Neural progenitor cell (in vitro differentiated cells): Measurements from ENCODE around the gene SMAD6. TPM values are rescaled to one million over a fixed set of nuclear protein-coding genes. Genes with fewer than 3 reads are reported as not detected.

Experiments
- DNase-seq: peaks from one replicate; pipeline ENCODE4 v3.0.0-alpha.2; 2016; ENCODE audit warnings: low spot score
- H2AFZ ChIP-seq: fragments of 200-600 bp; sonication (generic); replicated peaks from 2 replicates; pipeline ENCODE4 v1.6.1; 2016; ENCODE audit warnings: antibody characterized with exemption
- H3F3A ChIP-seq: fragments of 200-600 bp; sonication (generic); 2 replicates; pipeline ENCODE4 v1.6.1; 2016; ENCODE audit warnings: antibody characterized with exemption, low read depth
- H3K27ac ChIP-seq: fragments of 200-600 bp; sonication (generic); 2 replicates; pipeline ENCODE4 v1.5.1; 2016; ENCODE audit warnings: mild to moderate bottlenecking
- H3K27me3 ChIP-seq: fragments of 200-600 bp; sonication (generic); 2 replicates; pipeline ENCODE4 v1.6.1; 2016; ENCODE audit warnings: mild to moderate bottlenecking, moderate library complexity
- H3K36me3 ChIP-seq: fragments of 200-600 bp; sonication (generic); 2 replicates; pipeline ENCODE4 v1.5.1; 2016
- H3K4me1 ChIP-seq: fragments of 200-600 bp; sonication (generic); 2 replicates; pipeline ENCODE4 v1.6.1; 2016; ENCODE audit warnings: mixed run types
- H3K4me2 ChIP-seq: fragments of 200-600 bp; sonication (generic); 2 replicates; pipeline ENCODE4 v1.6.1; 2016
- H3K4me3 ChIP-seq: fragments of 200-600 bp; sonication (generic); 2 replicates; pipeline ENCODE4 v1.5.1; 2016
- H3K79me2 ChIP-seq: fragments of 200-600 bp; sonication (generic); 2 replicates; pipeline ENCODE4 v1.6.1; 2016; ENCODE audit warnings: low read depth
- H3K9ac ChIP-seq: fragments of 200-600 bp; sonication (generic); 2 replicates; pipeline ENCODE4 v1.6.1; 2016
- H3K9me3 ChIP-seq: fragments of 200-600 bp; sonication (generic); 2 replicates; pipeline ENCODE4 v1.5.1; 2016; ENCODE audit warnings: low read depth
- H4K20me1 ChIP-seq: fragments of 200-600 bp; sonication (generic); 2 replicates; pipeline ENCODE4 v1.6.1; 2016; ENCODE audit warnings: low read depth
- H3K27ac Mint-ChIP-seq: 3 replicates; pipeline ENCODE4 v1.8.0; 2021; ENCODE audit warnings: mixed read lengths
- H3K27me3 Mint-ChIP-seq: 2 replicates; pipeline ENCODE4 v1.8.0; 2022; ENCODE audit warnings: low read depth, mild to moderate bottlenecking, inconsistent platforms, moderate library complexity, mixed read lengths; ENCODE audit not compliant: insufficient read depth
- H3K36me3 Mint-ChIP-seq: 3 replicates; pipeline ENCODE4 v1.8.0; 2021; ENCODE audit warnings: mixed read lengths
- H3K4me1 Mint-ChIP-seq: 3 replicates; pipeline ENCODE4 v1.8.0; 2021; ENCODE audit warnings: mixed read lengths
- H3K4me3 Mint-ChIP-seq: 3 replicates; pipeline ENCODE4 v1.8.0; 2021; ENCODE audit warnings: mild to moderate bottlenecking, moderate library complexity, mixed read lengths
- H3K9me3 Mint-ChIP-seq: 3 replicates; pipeline ENCODE4 v1.8.0; 2020; ENCODE audit warnings: mixed read lengths
- CTCF ChIP-seq: fragments of 200-600 bp; sonication (generic); IDR thresholded peaks from 2 replicates; pipeline ENCODE4 v1.5.1; 2017; ENCODE audit warnings: antibody characterized with exemption, mild to moderate bottlenecking
- EZH2 ChIP-seq: fragments of 200-600 bp; sonication (generic); IDR thresholded peaks from 2 replicates; pipeline ENCODE4 v1.6.1; 2017; ENCODE audit warnings: antibody characterized with exemption, mild to moderate bottlenecking, moderate library complexity
- EZH2phosphoT487 ChIP-seq: fragments of 200-600 bp; sonication (generic); IDR thresholded peaks from 2 replicates; pipeline ENCODE4 v1.6.1; 2017; ENCODE audit warnings: antibody characterized with exemption
- total RNA-seq: library from RNA; depleted of rRNA; stranded (reverse); fragments of >200 nt; gene quantifications from 2 replicates; pipeline ENCODE4 v1.2.3, GENCODE V29; 2015; ENCODE audit warnings: low replicate concordance

Gene SMAD6
- total RNA-seq, 1 donor from 2014 or later: 3.4 TPM

- Histone ChIP-seq H3K4me2 (no peak overlapping the region), H3K4me3 (no peak overlapping the region), H3K9ac (no peak overlapping the region), H2AFZ (no peak overlapping the region), H3K4me1 (peaks cover 11% of the 10 kb centered on the region), H4K20me1 (peaks cover 10% of the 10 kb centered on the region), H3F3A (no peaks in the 10 kb centered on the region), H3K27ac (no peak overlapping the region), H3K36me3 (no peaks in the 10 kb centered on the region), H3K27me3 (no peaks in the 10 kb centered on the region), H3K79me2 (no peaks in the 10 kb centered on the region), H3K9me3 (no peaks in the 10 kb centered on the region)
- H3K27ac Mint-ChIP-seq: peak overlapping the region; percentile 26
- H3K4me1 Mint-ChIP-seq: peaks cover 21% of the 10 kb centered on the region
- DNase-seq: no peak
- no peaks in the 10 kb centered on the region for H3K27me3 Mint-ChIP-seq
- H3K9me3 Mint-ChIP-seq: no peaks in the 10 kb centered on the region
- no peaks in the 10 kb centered on the region for H3K36me3 Mint-ChIP-seq
- H3K4me3 Mint-ChIP-seq: no peak overlapping the region
- TF ChIP-seq EZH2 (no peak), EZH2phosphoT487 (no peak), CTCF (no peak)
Observed at GRCh38 chr15:66738116-66738515, 36.1 kb downstream of the SMAD6 start.

- H3K36me3 Mint-ChIP-seq: no peaks in the 10 kb centered on the region
- peaks cover 20% of the 10 kb centered on the region for H3K4me1 Mint-ChIP-seq
- no peaks in the 10 kb centered on the region for H3K27me3 Mint-ChIP-seq
- Histone ChIP-seq H3K4me3 (no peak overlapping the region), H3K4me2 (no peak overlapping the region), H3K79me2 (no peaks in the 10 kb centered on the region), H3F3A (no peaks in the 10 kb centered on the region), H3K27me3 (no peaks in the 10 kb centered on the region), H4K20me1 (peaks cover 10% of the 10 kb centered on the region), H3K27ac (no peak overlapping the region), H3K36me3 (no peaks in the 10 kb centered on the region), H3K9ac (no peak overlapping the region), H3K4me1 (peaks cover 9% of the 10 kb centered on the region), H2AFZ (no peak overlapping the region), H3K9me3 (no peaks in the 10 kb centered on the region)
- no peak overlapping the region for H3K4me3 Mint-ChIP-seq
- TF ChIP-seq CTCF (no peak), EZH2phosphoT487 (no peak), EZH2 (no peak)
- peak overlapping the region; percentile 26 for H3K27ac Mint-ChIP-seq
- no peak for DNase-seq
- H3K9me3 Mint-ChIP-seq: no peaks in the 10 kb centered on the region
Observed at GRCh38 chr15:66738595-66738994, 36.6 kb downstream of the SMAD6 start.

GRCh38 chr15:66739287-66739686 is 37.3 kb downstream of the SMAD6 start:
- no peak overlapping the region for H3K27ac Mint-ChIP-seq
- H3K9me3 ChIP-seq: no peaks in the 10 kb centered on the region
- no peak for DNase-seq
- no peaks in the 10 kb centered on the region for H3K36me3 Mint-ChIP-seq
- peaks cover 10% of the 10 kb centered on the region for H4K20me1 ChIP-seq
- H3K27ac ChIP-seq: no peak overlapping the region
- no peak overlapping the region for H3K4me3 Mint-ChIP-seq
- no peak overlapping the region for H3K9ac ChIP-seq
- H3K4me2 ChIP-seq: no peak overlapping the region
- no peak overlapping the region for H2AFZ ChIP-seq
- no peaks in the 10 kb centered on the region for H3K36me3 ChIP-seq
- H3K79me2 ChIP-seq: no peaks in the 10 kb centered on the region
- H3K4me3 ChIP-seq: no peak overlapping the region
- peaks cover 17% of the 10 kb centered on the region for H3K4me1 Mint-ChIP-seq
- no peaks in the 10 kb centered on the region for H3K27me3 Mint-ChIP-seq
- no peaks in the 10 kb centered on the region for H3F3A ChIP-seq
- TF ChIP-seq EZH2 (no peak), CTCF (no peak), EZH2phosphoT487 (no peak)
- H3K9me3 Mint-ChIP-seq: no peaks in the 10 kb centered on the region
- H3K27me3 ChIP-seq: no peaks in the 10 kb centered on the region
- H3K4me1 ChIP-seq: peaks cover 4% of the 10 kb centered on the region
